ENCODE results near the gene CAMK1D.
"Not testable (repeated sequence)": the region's sequence is repeated elsewhere in the genome, so short reads cannot be mapped to it uniquely, and the experiment has no call there.

CAMK1D gene

GRCh38 chr10:12808014-12808613 is 458.8 kb downstream of the CAMK1D start:
- DNase-seq, result no peak

- not testable (repeated sequence) for DNase-seq
Observed at GRCh38 chr10:12810046-12810445, 460.7 kb downstream of the CAMK1D start.

DNA sequence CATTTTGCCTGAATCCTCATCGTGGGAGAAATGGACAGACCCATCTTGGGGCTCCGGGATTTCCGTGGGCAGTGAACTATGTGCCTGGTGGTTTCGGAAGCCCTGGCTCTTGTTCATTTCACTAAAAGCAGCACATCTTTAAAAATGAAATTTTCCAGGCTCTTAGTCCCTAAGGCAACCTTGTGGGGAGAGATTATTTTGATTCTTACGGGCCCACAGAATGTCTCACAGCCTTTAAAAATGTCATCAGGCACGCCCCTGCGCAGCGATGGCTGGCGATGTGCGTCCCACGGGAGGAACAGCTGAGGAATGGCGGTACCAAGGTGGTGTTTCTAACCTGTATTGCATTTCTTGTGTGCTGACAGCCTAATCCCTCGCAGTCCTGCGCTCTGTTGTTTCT is 462.5 kb downstream of the CAMK1D start:
- DNase-seq, result no peak

DNA sequence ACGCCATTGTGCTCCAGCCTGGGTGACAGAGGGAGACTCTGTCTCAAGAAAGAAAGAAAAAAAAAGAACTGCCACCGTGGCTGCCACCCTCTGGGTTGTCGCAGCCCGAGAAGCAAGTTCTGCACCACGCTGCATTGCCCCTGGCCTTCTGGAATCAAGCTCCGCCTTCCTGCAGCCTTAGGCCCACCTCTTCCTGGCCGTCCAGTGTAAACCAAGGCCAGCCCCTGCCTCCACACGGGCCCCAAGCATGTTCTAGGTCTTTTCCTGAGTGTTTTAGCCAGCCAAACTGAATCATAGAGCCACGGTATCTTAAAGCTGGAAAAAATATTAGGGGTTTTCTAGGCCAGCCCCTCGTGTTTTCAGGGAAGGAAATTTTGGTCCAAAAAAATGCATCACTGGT is 463.2 kb downstream of the CAMK1D start:
- no peak for DNase-seq

- DNase-seq, result no peak
Observed at GRCh38 chr10:12814166-12814565, 464.8 kb downstream of the CAMK1D start.

DNA sequence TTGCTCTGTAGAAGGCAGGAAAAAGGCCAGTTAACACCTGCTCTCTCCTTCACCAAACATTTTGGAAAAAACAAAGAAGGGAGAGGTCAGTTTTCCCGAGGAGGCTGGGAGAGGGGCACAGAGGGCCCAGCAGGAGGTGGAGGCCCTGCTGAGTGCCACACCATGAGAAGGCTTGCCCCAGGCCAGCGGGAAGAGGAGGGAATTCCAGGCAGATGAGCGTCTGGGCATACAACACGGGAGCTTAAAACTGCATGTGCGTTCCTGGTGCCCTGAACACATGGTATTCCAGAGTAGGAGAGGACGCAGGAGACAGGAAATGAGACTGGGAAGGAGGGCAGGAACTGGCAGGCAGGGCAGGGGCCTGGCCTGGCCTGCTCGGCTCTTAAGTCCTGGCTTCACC is 469.7 kb downstream of the CAMK1D start:
- DNase-seq, result no peak

DNA sequence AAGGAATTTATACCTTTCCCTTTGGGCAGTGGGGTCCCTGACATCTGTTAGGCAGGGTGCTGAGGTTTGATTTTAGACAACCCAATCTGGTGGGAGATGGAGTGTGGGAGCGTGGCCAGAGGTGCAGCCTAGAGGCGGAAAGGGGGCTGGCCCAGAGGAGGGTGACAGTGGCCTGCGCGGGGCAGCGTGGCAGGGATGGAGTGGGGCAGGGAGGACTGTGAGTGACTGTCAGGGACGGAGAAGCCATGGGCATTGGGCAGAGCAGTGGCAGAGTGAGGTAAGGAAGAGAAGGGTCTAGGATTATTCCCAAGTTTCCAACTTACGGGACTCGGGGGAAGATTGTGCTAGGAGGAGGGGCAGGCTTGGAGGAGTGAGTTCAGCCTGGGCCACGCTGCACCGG is 470.3 kb downstream of the CAMK1D start:
- no peak for DNase-seq

DNA sequence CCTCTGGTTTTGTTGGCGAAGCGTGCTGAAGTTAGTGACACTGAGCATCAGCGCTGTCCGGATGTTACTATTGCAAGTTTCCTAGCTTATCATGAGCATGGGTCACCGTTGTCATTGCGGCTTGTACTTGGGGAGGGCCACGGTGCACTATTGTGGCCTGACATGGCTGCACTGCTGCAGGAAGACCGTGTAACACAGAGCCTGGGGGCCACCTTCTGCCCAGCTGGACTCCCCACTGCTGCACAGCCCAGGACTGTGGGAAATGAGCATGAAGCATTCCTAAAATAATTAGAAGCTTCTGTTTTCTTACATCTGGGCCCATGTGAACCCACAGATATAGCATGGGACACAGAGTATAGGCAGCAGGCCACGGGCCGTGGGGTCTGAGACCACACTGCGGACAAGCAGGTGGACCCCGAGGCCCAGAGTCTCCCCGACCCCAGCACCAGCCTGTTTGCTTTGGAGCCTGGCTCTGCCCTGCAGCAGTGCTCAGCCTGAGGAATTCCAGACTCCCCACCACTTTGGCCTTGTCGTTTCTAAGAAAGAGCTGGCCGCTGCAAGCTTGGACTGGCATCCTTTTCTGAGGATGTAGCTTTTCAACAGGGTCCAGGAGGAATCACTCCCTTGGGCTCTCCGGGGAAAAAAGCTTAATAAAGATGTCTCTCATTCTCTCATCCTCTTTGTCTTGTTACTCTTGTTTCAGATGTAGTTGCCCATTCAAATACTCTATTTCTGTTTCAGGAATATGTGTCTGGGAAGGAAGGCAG is 473.0 kb downstream of the CAMK1D start:
- DNase-seq, result no peak

DNA sequence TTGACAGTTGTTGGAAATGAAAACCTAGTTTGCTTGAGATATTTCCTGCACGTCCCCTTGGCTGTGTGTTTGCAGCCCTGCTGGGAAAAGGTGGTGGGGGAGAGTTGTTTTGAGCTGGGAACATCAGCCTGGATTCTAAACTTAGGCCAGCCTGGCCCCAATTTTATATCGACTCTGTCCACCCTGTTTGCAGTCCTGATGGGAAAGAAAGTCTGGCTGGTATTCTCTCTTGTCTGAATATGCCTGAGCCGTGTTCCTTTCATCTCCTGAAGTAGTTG is 473.5 kb downstream of the CAMK1D start:
- no peak for DNase-seq

- DNase-seq, result no peak
Observed at GRCh38 chr10:12823328-12823727, 474.0 kb downstream of the CAMK1D start.

DNA sequence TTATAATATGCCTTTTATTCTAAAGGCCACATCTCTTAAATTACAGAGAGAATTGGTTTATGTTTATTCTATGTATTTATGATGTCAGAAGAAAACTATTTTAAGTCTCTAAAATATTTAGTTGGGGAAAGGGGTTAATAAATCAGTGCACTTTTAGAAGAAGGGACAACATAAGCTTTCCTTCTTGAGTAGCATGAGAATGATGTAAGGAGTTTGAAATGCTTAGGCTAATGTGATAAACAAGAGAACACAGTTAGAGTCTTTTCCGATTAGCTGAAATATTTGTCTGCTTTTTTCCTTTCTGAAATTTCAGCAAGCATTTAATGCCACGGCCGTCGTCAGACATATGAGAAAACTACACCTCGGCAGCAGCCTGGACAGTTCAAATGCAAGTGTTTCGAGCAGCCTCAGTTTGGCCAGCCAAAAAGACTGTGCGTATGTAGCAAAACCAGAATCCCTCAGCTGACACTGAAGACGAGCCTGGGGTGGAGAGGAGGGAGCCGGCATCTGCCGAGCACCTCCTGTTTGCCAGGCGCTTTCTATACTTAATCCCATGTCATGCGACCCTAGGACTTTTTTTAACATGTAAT is 476.0 kb downstream of the CAMK1D start:
- DNase-seq, result no peak

GRCh38 chr10:12826800-12827372 is 477.5 kb downstream of the CAMK1D start:
- DNase-seq, result no peak

GRCh38 chr10:12828736-12829135 is 479.4 kb downstream of the CAMK1D start:
- DNase-seq, result no peak

- DNase-seq, result no peak
Observed at GRCh38 chr10:12829831-12830390, 480.6 kb downstream of the CAMK1D start.

GRCh38 chr10:12832096-12832495 is 482.7 kb downstream of the CAMK1D start:
- DNase-seq, result no peak

GRCh38 chr10:12833451-12833850 is 484.1 kb downstream of the CAMK1D start:
- DNase-seq, result no peak

DNA sequence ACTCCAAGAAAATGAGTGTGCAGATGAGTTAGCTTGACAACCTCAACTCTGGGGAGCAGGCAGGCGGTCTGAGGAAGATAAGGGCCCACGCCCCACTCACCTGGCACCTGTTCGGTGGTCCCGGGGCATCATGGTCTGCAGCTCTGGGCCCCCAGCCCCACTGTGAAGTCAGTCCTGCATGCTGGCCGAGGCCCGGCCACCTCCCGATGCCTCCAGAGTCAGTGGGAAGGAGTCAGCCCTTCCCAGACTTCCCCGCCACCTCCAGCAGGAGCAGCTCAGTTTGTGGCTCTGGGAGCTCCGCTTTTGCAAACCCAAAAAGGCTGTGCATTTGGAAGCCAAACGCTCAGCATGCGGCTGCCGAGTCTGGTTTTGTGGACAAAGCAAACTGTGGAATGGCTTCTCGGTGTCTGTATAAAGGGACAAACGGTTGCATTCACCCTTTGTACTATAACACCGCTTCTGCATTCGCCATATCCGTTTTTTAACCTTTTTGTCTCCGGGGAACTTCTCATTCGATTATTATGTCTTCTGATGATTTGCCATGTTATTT is 484.8 kb downstream of the CAMK1D start:
- no peak for DNase-seq

- no peak for DNase-seq
Observed at GRCh38 chr10:12834721-12835120, 485.4 kb downstream of the CAMK1D start.

GRCh38 chr10:12835709-12836108 is 486.4 kb downstream of the CAMK1D start:
- no peak for DNase-seq

DNA sequence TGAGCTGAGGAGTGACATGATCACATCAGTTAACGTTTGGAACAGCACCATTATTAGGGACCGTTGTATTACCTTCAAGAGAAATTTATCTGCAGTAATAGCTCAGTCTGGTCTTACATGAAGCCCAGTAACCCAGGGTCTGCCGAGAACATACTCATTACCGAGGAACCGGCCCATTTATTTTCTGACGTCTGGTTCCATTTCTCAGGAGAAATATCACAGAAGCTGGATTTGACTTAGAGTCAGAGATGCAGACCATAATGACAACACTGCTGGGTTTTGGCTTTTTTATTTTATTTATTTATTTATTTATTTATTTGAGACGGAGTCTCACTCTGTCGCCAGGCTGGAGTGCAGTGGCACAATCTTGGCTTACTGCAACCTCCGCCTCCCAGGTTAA is 489.0 kb downstream of the CAMK1D start:
- no peak for DNase-seq

- DNase-seq, result no peak
Observed at GRCh38 chr10:12838995-12839927, 489.9 kb downstream of the CAMK1D start.

- DNase-seq, result no peak
Observed at GRCh38 chr10:12839941-12840611, 490.7 kb downstream of the CAMK1D start.
